ENCODE measurements around the gene RPS17. TPM values are rescaled to one million over a fixed set of nuclear protein-coding genes. Genes with fewer than 3 reads are reported as not detected.

Gene RPS17
- total RNA-seq, 1 experiment from 2014 or later: 2,241 TPM

GRCh38 chr15:82545002-82545401, 4.7 kb upstream of the RPS17 start:
- H3K9me3 Mint-ChIP-seq: no peaks in the 10 kb centered on the region
- TF ChIP-seq NR2C2 (CRISPR knock-in tag; IDR thresholded peaks at IDR 0.05) (no peak), ZMAT4 (CRISPR knock-in tag; IDR thresholded peaks at IDR 0.05) (no peak), ATF6 (CRISPR knock-in tag; IDR thresholded peaks at IDR 0.05) (no peak), AR (CRISPR knock-in tag; IDR thresholded peaks at IDR 0.05) (no peak), HMGA2 (CRISPR knock-in tag; IDR thresholded peaks at IDR 0.05) (no peak), ZNF416 (CRISPR knock-in tag; IDR thresholded peaks at IDR 0.05) (no peak), FOXP1 (CRISPR knock-in tag; IDR thresholded peaks at IDR 0.05; ENCODE audit: borderline replicate concordance) (no peak), CTCF (IDR thresholded peaks at IDR 0.05) (no peak), ZNF396 (CRISPR knock-in tag; IDR thresholded peaks at IDR 0.05; ENCODE audit: borderline replicate concordance) (no peak), FOXK1 (CRISPR knock-in tag; IDR thresholded peaks at IDR 0.05) (no peak), FOXJ3 (CRISPR knock-in tag; IDR thresholded peaks at IDR 0.05; ENCODE audit: borderline replicate concordance) (no peak), GRHL2 (CRISPR knock-in tag; IDR thresholded peaks at IDR 0.05; ENCODE audit: insufficient replicate concordance, severe bottlenecking) (no peak), ZBTB43 (CRISPR knock-in tag; IDR thresholded peaks at IDR 0.05) (no peak), FOXP4 (CRISPR knock-in tag; IDR thresholded peaks at IDR 0.05) (no peak), RELA (CRISPR knock-in tag; IDR thresholded peaks at IDR 0.05; ENCODE audit: borderline replicate concordance) (no peak)
- POLR2A ChIA-PET: no interaction called here
- no peak overlapping the region for H3K27ac Mint-ChIP-seq
- ATAC-seq: no peak
- CTCF ChIA-PET: interaction anchor here (1.2 to 2.2 kb wide), 2 partner anchors 14 to 40 kb away, joined by 4 to 8 read pairs; no protein-coding TSS in a partner anchor
- no peak for DNase-seq (ENCODE audit: low spot score)
- peaks cover under 1% of the 10 kb centered on the region; the same call in 1 of the 2 replicates for H3K36me3 Mint-ChIP-seq
- H3K4me1 Mint-ChIP-seq: peaks cover 17% of the 10 kb centered on the region
- H3K27me3 Mint-ChIP-seq (ENCODE audit: low read depth): peaks cover 5% of the 10 kb centered on the region; the same call in 1 of the 2 replicates
- H3K4me3 Mint-ChIP-seq: no peak overlapping the region

Data from WTC11 (cell line).